GM18951 (cell line): ENCODE data around the gene CZIB.

Experiments used
- POLR2A ChIP-seq: IDR thresholded peaks from 4 replicates; pipeline ENCODE4 v1.6.1; 2011; ENCODE audit warnings: mild to moderate bottlenecking; ENCODE audit not compliant: insufficient read length, insufficient read depth; ENCODE audit errors: extremely low read depth
- in situ Hi-C: fragments of 300-500 bp; cut with MboI; formaldehyde crosslinking; loops from one replicate; pipeline ENCODE4 v1.12.0; 2022; ENCODE audit warnings: low sequenced_read_pairs, mixed read lengths, inconsistent platforms; ENCODE audit not compliant: unreplicated experiment

Gene CZIB

GRCh38 chr1:53220171-53220961 lies at the start of gene CZIB:
TSS of gene CZIB (minus strand) at chr1:53220634. CDS start at chr1:53220575, 59 bp downstream.
- in situ Hi-C loops = no loop called here
- peak; percentile 98 for TF ChIP-seq POLR2A

GRCh38 chr1:53270107-53270506 lies 49.7 kb upstream of the CZIB start:
- in situ Hi-C loops = no loop called here
- TF ChIP-seq POLR2A = no peak

GRCh38 chr1:53267761-53268160 lies 47.3 kb upstream of the CZIB start:
- TF ChIP-seq POLR2A = no peak
- in situ Hi-C loops = no loop called here

- in situ Hi-C loops = no loop called here
- no peak for TF ChIP-seq POLR2A
Observed at GRCh38 chr1:53266038-53266437, 45.6 kb upstream of the CZIB start.

- in situ Hi-C loops = no loop called here
- TF ChIP-seq POLR2A = no peak
Observed at GRCh38 chr1:53265581-53265980, 45.1 kb upstream of the CZIB start.

- in situ Hi-C loops = no loop called here
- no peak for TF ChIP-seq POLR2A
Observed at GRCh38 chr1:53264048-53264447, 43.6 kb upstream of the CZIB start.

GRCh38 chr1:53262000-53262399 lies 41.6 kb upstream of the CZIB start:
- TF ChIP-seq POLR2A = no peak
- in situ Hi-C loops = no loop called here

- no peak for TF ChIP-seq POLR2A
- in situ Hi-C loops = no loop called here
Observed at GRCh38 chr1:53260631-53261247, 40.3 kb upstream of the CZIB start.

- in situ Hi-C loops = no loop called here
- no peak for TF ChIP-seq POLR2A
Observed at GRCh38 chr1:53259932-53260331, 39.5 kb upstream of the CZIB start.

- in situ Hi-C loops = no loop called here
- TF ChIP-seq POLR2A = no peak
Observed at GRCh38 chr1:53258216-53258615, 37.8 kb upstream of the CZIB start.

GRCh38 chr1:53257454-53258081 lies 37.1 kb upstream of the CZIB start:
- no peak for TF ChIP-seq POLR2A
- in situ Hi-C loops = no loop called here

- TF ChIP-seq POLR2A = no peak
- in situ Hi-C loops = no loop called here
Observed at GRCh38 chr1:53256511-53257453, 36.3 kb upstream of the CZIB start.

GRCh38 chr1:53255031-53255430 lies 34.6 kb upstream of the CZIB start:
- in situ Hi-C loops = no loop called here
- no peak for TF ChIP-seq POLR2A
